GM15510 (cell line): ENCODE data around the gene CHMP1A.

ENCODE experiments used
- POLR2A ChIP-seq: IDR thresholded peaks from 3 replicates; pipeline ENCODE4 v1.6.1; 2011; ENCODE audit warnings: borderline replicate concordance; ENCODE audit not compliant: insufficient read length; ENCODE audit errors: extremely low read depth

CHMP1A gene

GRCh38 chr16:89695086-89695874, 37.8 kb upstream of the CHMP1A start:
- TF ChIP-seq POLR2A: no peak

GRCh38 chr16:89693931-89694783, 36.6 kb upstream of the CHMP1A start:
- no peak for TF ChIP-seq POLR2A

GRCh38 chr16:89693289-89693731, 35.8 kb upstream of the CHMP1A start:
- no peak for TF ChIP-seq POLR2A

GRCh38 chr16:89691986-89692569, 34.6 kb upstream of the CHMP1A start:
- TF ChIP-seq POLR2A: no peak

- no peak for TF ChIP-seq POLR2A
Measured at GRCh38 chr16:89691231-89691985, 33.9 kb upstream of the CHMP1A start.

- no peak for TF ChIP-seq POLR2A
Measured at GRCh38 chr16:89690392-89690901, 32.9 kb upstream of the CHMP1A start.

- no peak for TF ChIP-seq POLR2A
Measured at GRCh38 chr16:89689142-89689541, 31.6 kb upstream of the CHMP1A start.

GRCh38 chr16:89688395-89688794, 30.9 kb upstream of the CHMP1A start:
- TF ChIP-seq POLR2A: no peak

GRCh38 chr16:89687092-89687940, 29.8 kb upstream of the CHMP1A start:
- no peak for TF ChIP-seq POLR2A

- TF ChIP-seq POLR2A: peak; percentile 93
Measured at GRCh38 chr16:89686520-89687091, 29.1 kb upstream of the CHMP1A start, which contains the start of gene CDK10. Gene CDK10 (plus strand): TSS chr16:89686689. CDS start chr16:89686711, 22 bp downstream.

GRCh38 chr16:89685916-89686315, 28.4 kb upstream of the CHMP1A start:
- no peak for TF ChIP-seq POLR2A

GRCh38 chr16:89678258-89678657, 20.8 kb upstream of the CHMP1A start:
- TF ChIP-seq POLR2A: no peak
